Upper lobe of left lung (tissue), 6 donors: Measurements from ENCODE around the gene PROCR. TPM values are rescaled to one million over a fixed set of nuclear protein-coding genes. Genes with fewer than 3 reads are reported as not detected.
"Not testable (repeated sequence)": the region's sequence is repeated elsewhere in the genome, so short reads cannot be mapped to it uniquely, and the experiment has no call there.

Experiments used
- ATAC-seq, 2 donors: fragments of 200-7000 bp; cut with Tn5 transposase; one replicate each; pipeline ENCODE4 v1.9.1; 2022; ENCODE audit warnings: mild to moderate bottlenecking in 2 of 2, moderate library complexity in 2 of 2; ENCODE audit not compliant: low FRiP score in 2 of 2
- DNase-seq, 2 donors: peaks; one replicate each; pipeline ENCODE4 v3.0.0-alpha.2; 2019 to 2020
- H3K27ac ChIP-seq, 4 donors: fragments of 200-600 bp; sonication (generic); one replicate each; pipeline ENCODE4 v1.5.1; 2016 to 2019
- H3K27me3 ChIP-seq, 4 donors: fragments of 200-600 bp; sonication (generic); one replicate each; pipeline ENCODE4 v1.5.1; 2017 to 2019
- H3K36me3 ChIP-seq, 4 donors: fragments of 200-600 bp; sonication (generic); one replicate each; pipeline ENCODE4 v1.5.1; 2016 to 2019
- H3K4me1 ChIP-seq, 4 donors: fragments of 200-600 bp; sonication (generic); one replicate each; pipeline ENCODE4 v1.5.1; 2018 to 2019
- H3K4me3 ChIP-seq, 4 donors: fragments of 200-600 bp; sonication (generic); one replicate each; pipeline ENCODE4 v1.5.1; 2017 to 2019; ENCODE audit warnings: mild to moderate bottlenecking in 2 of 4, moderate library complexity in 1 of 4
- H3K9me3 ChIP-seq, 4 donors: fragments of 200-600 bp; sonication (generic); one replicate each; pipeline ENCODE4 v1.5.1; 2018 to 2019
- CTCF ChIP-seq, 6 experiments: fragments of 450-650 bp in 4 of 6; fragments of 200-600 bp in 2 of 6; sonication (generic) in 2 of 6; IDR thresholded peaks; one replicate each; pipeline ENCODE4 v1.5.1; 2016 to 2019; ENCODE audit warnings: antibody characterized with exemption in 6 of 6
- EP300 ChIP-seq, 4 donors: sonication (generic); formaldehyde crosslinking; IDR thresholded peaks; one replicate each; pipeline ENCODE4 v1.5.1; 2017; ENCODE audit warnings: antibody characterized with exemption in 4 of 4, control low read depth in 2 of 4
- POLR2A ChIP-seq, 4 donors: fragments of 450-650 bp; IDR thresholded peaks; one replicate each; pipeline ENCODE4 v1.5.1; 2016 to 2017; ENCODE audit warnings: antibody characterized with exemption in 4 of 4, mild to moderate bottlenecking in 2 of 4
- POLR2AphosphoS5 ChIP-seq, 2 donors: sonication (generic); formaldehyde crosslinking; IDR thresholded peaks; one replicate each; pipeline ENCODE4 v1.5.1; 2017; ENCODE audit warnings: antibody characterized with exemption in 2 of 2
- WGBS, 2 donors: methylation state at CpG; one replicate each; pipeline ENCODE4 v1.1.5; 2017 to 2018; 5-methylcytosine and 5-hydroxymethylcytosine counted together
- total RNA-seq, 6 donors: library from RNA; depleted of rRNA in 4 of 6; stranded (reverse); fragments of >200 nt in 4 of 6; gene quantifications; one replicate each; pipeline versions ENCODE4 v1.1.0 to v1.2.1, GENCODE V29; 2016 to 2021
- donor health status: DM: no; HTN: no; CAD: no; lungs with moderate emphysema.
- donor health status: DM: no; HTN: yes; CAD: no; lungs with severe emphysema.

PROCR gene
- total RNA-seq, 6 donors from 2014 or later, result 5.2 to 24.7 (median 11.6) TPM

DNA sequence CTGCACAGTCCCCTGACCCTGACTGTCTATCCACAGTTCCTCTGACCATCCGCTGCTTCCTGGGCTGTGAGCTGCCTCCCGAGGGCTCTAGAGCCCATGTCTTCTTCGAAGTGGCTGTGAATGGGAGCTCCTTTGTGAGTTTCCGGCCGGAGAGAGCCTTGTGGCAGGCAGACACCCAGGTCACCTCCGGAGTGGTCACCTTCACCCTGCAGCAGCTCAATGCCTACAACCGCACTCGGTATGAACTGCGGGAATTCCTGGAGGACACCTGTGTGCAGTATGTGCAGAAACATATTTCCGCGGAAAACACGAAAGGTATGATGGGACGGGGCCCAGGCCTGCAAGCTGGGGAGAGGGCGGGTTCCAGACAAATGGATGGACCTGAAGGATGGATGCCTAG, 4.3 kb downstream of the PROCR start:
- H3K27ac ChIP-seq, result no peak overlapping the region
- peaks cover 0 to 9% (median 3%) of the 10 kb centered on the region in 4 donors for H3K36me3 ChIP-seq
- H3K4me3 ChIP-seq, result no peak overlapping the region
- ATAC-seq (no peak), DNase-seq (no peak)
- peaks cover 8 to 29% (median 17%) of the 10 kb centered on the region in 4 donors for H3K4me1 ChIP-seq
- TF ChIP-seq POLR2AphosphoS5 (IDR thresholded peaks at IDR 0.05), result no peak
- TF ChIP-seq EP300 (IDR thresholded peaks at IDR 0.05), result no peak
- no peak for TF ChIP-seq CTCF (IDR thresholded peaks at IDR 0.05)
- TF ChIP-seq POLR2A (IDR thresholded peaks at IDR 0.05), result no peak
- 93 to 98% methylated on average over 14 of the region's 14 CpGs for WGBS, 2 donors
- H3K27me3 ChIP-seq, result no peaks in the 10 kb centered on the region
- no peaks in the 10 kb centered on the region for H3K9me3 ChIP-seq

DNA sequence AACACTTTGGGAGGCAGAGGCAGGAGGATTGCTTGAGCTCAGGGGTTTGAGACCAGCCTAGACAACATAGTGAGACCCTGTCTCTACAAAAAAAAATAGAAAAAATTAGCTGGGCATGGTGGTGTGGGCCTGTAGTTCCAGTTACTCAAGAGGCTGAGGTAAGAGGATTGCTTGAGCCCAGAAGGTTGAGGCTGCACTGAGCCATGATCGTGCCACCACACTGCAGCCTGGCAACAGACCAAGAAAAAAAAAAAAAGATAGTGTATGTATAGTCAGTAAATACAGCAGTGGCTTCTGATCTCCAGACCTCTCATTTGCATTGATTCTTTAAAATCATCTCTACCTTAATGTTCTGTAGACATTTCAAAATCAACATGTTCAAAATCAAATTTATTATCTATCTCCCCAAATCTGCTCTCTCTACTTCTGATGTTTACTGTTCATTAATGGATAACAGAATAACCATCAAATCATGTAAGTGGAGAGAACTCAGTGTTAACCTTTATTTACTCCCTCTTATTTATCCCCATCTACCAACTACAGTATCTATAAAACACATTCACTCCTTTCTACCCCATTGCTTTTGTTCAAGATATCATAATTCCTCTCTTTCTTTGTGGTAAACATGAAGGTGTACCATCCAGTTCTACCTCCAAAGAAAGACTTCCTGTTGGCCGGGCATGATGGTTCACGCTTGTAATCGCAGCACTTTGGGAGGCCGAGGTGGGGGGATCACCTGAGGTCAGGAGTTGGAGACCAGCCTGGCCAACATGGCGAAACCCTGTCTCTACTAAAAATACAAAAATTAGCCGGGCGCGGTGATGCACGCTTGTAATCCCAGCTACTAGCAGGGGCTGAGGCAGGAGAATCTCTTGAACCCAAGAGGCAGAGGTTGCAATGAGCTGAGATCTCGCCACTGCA, 7.7 kb downstream of the PROCR start:
- ATAC-seq (no peak), DNase-seq (no peak)
- WGBS, 2 donors, result 91 to 92% methylated on average over 11 of the region's 11 CpGs
- TF ChIP-seq EP300 (IDR thresholded peaks at IDR 0.05) (no peak), POLR2A (IDR thresholded peaks at IDR 0.05) (no peak), CTCF (IDR thresholded peaks at IDR 0.05) (no peak), POLR2AphosphoS5 (IDR thresholded peaks at IDR 0.05) (no peak)
- H3K27ac ChIP-seq, result no peak overlapping the region
- H3K36me3 ChIP-seq, result peaks cover 0 to 9% (median 3%) of the 10 kb centered on the region in 4 donors
- H3K9me3 ChIP-seq, result no peaks in the 10 kb centered on the region
- no peaks in the 10 kb centered on the region for H3K27me3 ChIP-seq
- H3K4me1 ChIP-seq, result peaks cover 0 to 5% (median under 1%) of the 10 kb centered on the region in 4 donors
- no peak overlapping the region for H3K4me3 ChIP-seq

- Histone ChIP-seq H3K9me3 (no peaks in the 10 kb centered on the region), H3K27me3 (no peaks in the 10 kb centered on the region), H3K27ac (no peak overlapping the region), H3K4me3 (no peak overlapping the region), H3K4me1 (no peaks in the 10 kb centered on the region), H3K36me3 (peaks cover 0 to 9% (median 3%) of the 10 kb centered on the region in 4 donors)
- TF ChIP-seq EP300 (IDR thresholded peaks at IDR 0.05) (no peak), POLR2AphosphoS5 (IDR thresholded peaks at IDR 0.05) (no peak), CTCF (IDR thresholded peaks at IDR 0.05) (no peak), POLR2A (IDR thresholded peaks at IDR 0.05) (no peak)
- 93 to 95% methylated on average over 5 of the region's 5 CpGs for WGBS, 2 donors
- no peak for ATAC-seq
- no peak for DNase-seq
These were observed 8.4 kb downstream of the PROCR start for GRCh38 chr20:35180266-35180665.

DNA sequence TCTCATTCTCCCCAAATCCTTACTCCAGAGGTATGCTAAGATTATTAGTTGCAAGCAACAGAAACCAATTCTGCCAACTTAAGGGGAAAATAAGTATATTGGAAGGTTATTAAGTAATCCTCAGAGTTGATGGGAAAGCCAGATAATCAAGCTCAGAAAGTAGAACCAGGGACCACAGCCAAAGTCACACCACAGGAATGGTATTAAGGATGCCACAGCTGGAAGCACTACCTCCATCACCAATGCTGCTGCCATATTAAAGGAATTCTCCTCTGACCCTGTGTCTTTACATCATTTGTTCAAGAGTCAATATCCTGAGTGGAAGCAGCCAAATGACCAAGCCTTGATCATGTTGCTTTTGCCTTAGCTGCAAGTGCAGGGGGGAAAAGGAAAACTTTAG, 9.9 kb downstream of the PROCR start:
- no peak for DNase-seq
- ATAC-seq, result no peak
- peaks cover 0 to under 1% (median under 1%) of the 10 kb centered on the region in 4 donors for H3K36me3 ChIP-seq
- no peak overlapping the region for H3K4me3 ChIP-seq
- H3K9me3 ChIP-seq, result no peaks in the 10 kb centered on the region
- H3K27ac ChIP-seq, result no peak overlapping the region
- no peak for TF ChIP-seq CTCF (IDR thresholded peaks at IDR 0.05)
- no peak for TF ChIP-seq EP300 (IDR thresholded peaks at IDR 0.05)
- TF ChIP-seq POLR2A (IDR thresholded peaks at IDR 0.05), result no peak
- no peak for TF ChIP-seq POLR2AphosphoS5 (IDR thresholded peaks at IDR 0.05)
- H3K27me3 ChIP-seq, result no peaks in the 10 kb centered on the region
- H3K4me1 ChIP-seq, result no peaks in the 10 kb centered on the region

GRCh38 chr20:35186691-35187289, 14.9 kb downstream of the PROCR start:
- 79 to 85% methylated on average over 10 of the region's 10 CpGs for WGBS, 2 donors
- peaks cover 0 to 15% (median 10%) of the 10 kb centered on the region in 4 donors for H3K4me1 ChIP-seq
- not testable (repeated sequence) for ATAC-seq, H3K27me3 ChIP-seq, H3K4me3 ChIP-seq, H3K9me3 ChIP-seq, H3K27ac ChIP-seq, H3K36me3 ChIP-seq, DNase-seq
